ACC112 (cell line): ENCODE measurements around the gene JARID2.
"Not testable (repeated sequence)": the region's sequence is repeated elsewhere in the genome, so short reads cannot be mapped to it uniquely, and the experiment has no call there.

Experiments used
- H2AFZ ChIP-seq: fragments of 200-600 bp; sonication (generic); one replicate; pipeline ENCODE4 v1.6.0; 2017; ENCODE audit warnings: antibody characterized with exemption, low read length; ENCODE audit not compliant: unreplicated experiment
- H3K27ac ChIP-seq: fragments of 200-600 bp; sonication (generic); 2 replicates; pipeline ENCODE4 v1.5.1; 2014; ENCODE audit warnings: low read depth, mild to moderate bottlenecking, antibody characterized with exemption, low read length, moderate library complexity
- H3K27me3 ChIP-seq: fragments of 200-600 bp; sonication (generic); 2 replicates; pipeline ENCODE4 v1.6.1; 2014; ENCODE audit warnings: mild to moderate bottlenecking, antibody characterized with exemption, low read length, moderate library complexity, mixed read lengths; ENCODE audit not compliant: insufficient read depth
- H3K36me3 ChIP-seq: fragments of 200-600 bp; sonication (generic); 2 replicates; pipeline ENCODE4 v1.6.1; 2016; ENCODE audit warnings: mild to moderate bottlenecking, antibody characterized with exemption, low read length, moderate library complexity, mixed read lengths; ENCODE audit not compliant: insufficient read depth
- H3K4me1 ChIP-seq: fragments of 200-600 bp; sonication (generic); one replicate; pipeline ENCODE4 v1.6.1; 2016; ENCODE audit warnings: low read length, mixed read lengths; ENCODE audit not compliant: insufficient read depth, unreplicated experiment, control insufficient read depth
- H3K4me3 ChIP-seq: fragments of 200-600 bp; sonication (generic); 2 replicates; pipeline ENCODE4 v1.5.1; 2014; ENCODE audit warnings: mild to moderate bottlenecking, low read depth, low read length
- H3K79me2 ChIP-seq: fragments of 200-600 bp; sonication (generic); one replicate; pipeline ENCODE4 v1.6.0; 2016; ENCODE audit warnings: low read length; ENCODE audit not compliant: control insufficient read depth, unreplicated experiment, insufficient read depth

The JARID2 gene

DNA sequence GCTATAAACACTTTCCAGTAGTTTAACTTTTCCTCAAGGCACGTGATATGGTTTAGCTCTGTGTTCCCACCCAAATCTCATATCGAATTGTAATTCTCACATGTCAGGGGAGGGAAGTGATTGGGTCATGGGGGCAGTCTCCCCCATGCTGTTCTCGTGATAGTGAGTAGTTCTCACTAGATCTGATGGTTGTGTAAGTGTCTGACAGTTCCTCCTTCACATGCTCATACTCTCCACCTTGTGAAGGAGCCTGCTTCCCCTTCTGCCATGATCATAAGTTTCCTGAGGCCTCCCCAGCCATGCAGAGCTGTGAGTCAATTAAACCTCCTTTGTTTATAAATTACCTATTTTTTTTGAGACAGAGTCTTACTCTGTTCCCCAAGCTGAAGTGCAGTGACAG lies 289.1 kb downstream of the JARID2 start:
- H2AFZ ChIP-seq: no peak overlapping the region
- no peak overlapping the region for H3K27ac ChIP-seq
- no peaks in the 10 kb centered on the region for H3K4me1 ChIP-seq
- no peak overlapping the region for H3K4me3 ChIP-seq
- H3K36me3 ChIP-seq: no peaks in the 10 kb centered on the region
- H3K27me3 ChIP-seq: no peaks in the 10 kb centered on the region
- no peaks in the 10 kb centered on the region for H3K79me2 ChIP-seq

DNA sequence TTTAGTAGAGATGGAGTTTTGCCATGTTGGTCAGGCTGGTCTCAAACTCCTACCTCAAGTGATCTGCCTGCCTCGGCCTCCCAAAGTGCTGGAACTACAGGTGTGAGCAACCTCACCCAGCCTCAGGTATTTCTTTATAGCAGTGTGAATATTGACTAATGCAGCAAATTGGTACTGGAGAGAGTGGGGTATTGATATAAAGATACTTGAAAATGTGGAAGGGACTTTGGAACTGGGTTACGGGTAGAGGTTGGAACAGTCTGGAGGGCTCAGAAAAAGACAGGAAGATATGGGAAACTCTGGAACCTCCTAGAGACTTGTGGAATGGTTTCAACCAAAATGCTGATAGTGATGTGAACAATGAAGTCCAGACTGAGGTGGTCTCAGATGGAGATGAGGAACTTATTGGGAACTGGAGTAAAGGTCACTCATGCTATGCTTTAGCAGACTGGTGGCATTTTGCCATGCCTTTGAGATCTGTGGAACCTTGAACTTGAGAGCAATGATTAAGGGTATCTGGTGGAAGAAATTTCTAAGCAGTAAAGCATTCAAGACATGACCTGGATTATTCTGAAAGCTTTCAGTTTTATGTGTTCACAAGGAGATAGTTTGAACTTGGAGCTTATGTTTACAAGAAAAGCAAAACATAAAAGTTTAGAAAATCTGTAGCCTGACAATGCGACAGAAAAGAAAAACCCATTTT lies 289.8 kb downstream of the JARID2 start:
- no peak overlapping the region for H2AFZ ChIP-seq

DNA sequence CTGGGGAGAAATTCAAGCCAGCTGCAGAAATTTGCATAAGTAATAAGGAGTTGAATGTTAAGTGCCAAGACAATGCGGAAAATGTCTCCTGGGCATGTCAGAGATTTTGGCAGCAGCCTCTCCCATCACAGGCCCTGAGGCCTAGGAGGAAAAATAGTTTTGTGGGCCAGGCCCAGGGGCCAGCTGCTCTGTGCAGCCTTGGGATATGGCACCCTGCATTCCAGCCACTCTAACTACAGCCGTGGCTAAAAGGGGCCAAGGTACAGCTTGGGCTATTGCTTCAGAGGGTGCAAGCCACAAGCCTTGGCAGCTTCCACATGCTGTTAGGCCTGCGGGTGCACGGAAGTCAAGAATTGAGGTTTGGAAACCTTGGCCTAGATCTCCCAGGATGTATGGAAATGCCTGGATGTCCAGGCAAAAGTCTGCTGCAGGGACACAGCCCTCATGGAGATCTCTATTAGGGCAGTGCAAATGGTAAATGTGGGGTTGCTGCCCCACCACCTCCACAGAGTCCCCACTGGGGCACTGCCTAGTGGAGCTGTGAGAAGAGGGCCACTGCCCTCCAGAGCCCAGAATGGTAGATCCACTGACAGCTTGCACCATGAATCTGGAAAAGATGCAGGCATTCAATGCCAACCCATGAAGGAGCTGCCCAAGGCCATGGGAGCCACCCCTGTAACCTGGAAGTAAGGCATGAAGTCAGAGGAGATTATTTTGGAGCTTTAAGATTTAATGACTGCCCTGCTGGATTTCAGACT lies 290.5 kb downstream of the JARID2 start:
- H2AFZ ChIP-seq: no peak overlapping the region
- no peaks in the 10 kb centered on the region for H3K36me3 ChIP-seq
- no peak overlapping the region for H3K27ac ChIP-seq
- H3K4me1 ChIP-seq: no peaks in the 10 kb centered on the region
- H3K4me3 ChIP-seq: no peak overlapping the region
- H3K27me3 ChIP-seq: no peaks in the 10 kb centered on the region
- no peaks in the 10 kb centered on the region for H3K79me2 ChIP-seq

More for the DNA sequence above, 289.8 kb downstream of the JARID2 start:
- Histone ChIP-seq H3K36me3 (no peaks in the 10 kb centered on the region), H3K4me3 (no peak overlapping the region), H3K27ac (no peak overlapping the region), H3K79me2 (no peaks in the 10 kb centered on the region), H3K27me3 (no peaks in the 10 kb centered on the region), H3K4me1 (no peaks in the 10 kb centered on the region)

DNA sequence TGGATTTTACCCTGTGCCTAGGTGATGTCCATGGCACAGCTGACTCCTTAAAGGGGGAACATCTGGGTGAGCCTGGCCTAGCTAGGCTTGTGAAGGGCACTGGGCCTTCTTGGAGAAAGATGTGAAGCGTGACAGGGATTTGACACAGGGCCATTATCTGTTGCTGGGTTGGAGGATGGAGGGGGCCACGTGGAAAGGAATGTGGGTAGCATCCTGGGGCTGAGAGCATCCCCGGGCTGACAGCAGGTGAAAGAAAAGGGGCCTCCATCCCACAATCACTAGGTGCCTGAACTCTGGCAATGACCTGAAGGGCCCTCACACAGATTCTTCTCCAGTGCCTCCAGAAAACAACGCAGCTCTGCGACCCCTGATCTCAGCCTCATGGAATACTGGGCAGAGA lies 292.2 kb downstream of the JARID2 start:
- Histone ChIP-seq H3K36me3 (no peaks in the 10 kb centered on the region), H3K27me3 (no peaks in the 10 kb centered on the region), H3K79me2 (no peaks in the 10 kb centered on the region), H3K4me3 (no peak overlapping the region), H3K4me1 (no peaks in the 10 kb centered on the region), H2AFZ (no peak overlapping the region), H3K27ac (no peak overlapping the region)

DNA sequence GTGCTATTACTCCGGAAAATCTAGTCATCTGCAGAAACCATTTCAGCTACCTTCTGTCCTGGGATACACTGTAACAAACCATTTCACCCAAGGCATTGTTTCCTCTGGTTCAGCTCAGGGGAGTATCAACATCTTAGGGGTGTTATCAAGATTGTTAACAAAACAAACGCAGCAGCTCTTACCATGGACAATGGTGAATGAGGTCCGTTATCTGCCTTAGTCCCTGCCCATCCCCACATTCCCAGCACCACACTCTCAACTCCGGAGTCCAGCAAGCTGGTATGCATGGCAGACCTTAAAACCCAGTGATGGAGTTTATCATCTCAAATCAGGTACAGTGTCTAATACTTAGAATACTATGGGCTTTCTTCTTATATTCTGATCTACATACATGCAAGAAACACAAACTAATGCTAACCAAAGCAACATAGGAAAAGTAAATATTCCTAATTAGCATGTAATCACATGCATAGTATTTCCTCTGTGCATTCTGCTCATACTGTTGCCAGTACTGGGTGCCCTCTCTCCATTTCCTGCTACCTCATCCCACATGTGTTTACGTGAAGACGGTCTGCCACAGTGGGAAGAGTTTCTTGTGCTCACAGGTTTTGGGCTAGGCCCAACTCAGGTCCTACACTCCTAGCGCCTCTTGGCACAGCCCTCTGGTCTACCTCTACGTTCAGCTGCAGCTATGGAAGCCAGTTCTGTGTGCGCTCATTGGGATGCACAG lies 293.1 kb downstream of the JARID2 start:
- Histone ChIP-seq H3K27ac (no peak overlapping the region), H3K36me3 (no peaks in the 10 kb centered on the region), H2AFZ (no peak overlapping the region), H3K4me3 (no peak overlapping the region), H3K79me2 (no peaks in the 10 kb centered on the region), H3K4me1 (no peaks in the 10 kb centered on the region), H3K27me3 (no peaks in the 10 kb centered on the region)

DNA sequence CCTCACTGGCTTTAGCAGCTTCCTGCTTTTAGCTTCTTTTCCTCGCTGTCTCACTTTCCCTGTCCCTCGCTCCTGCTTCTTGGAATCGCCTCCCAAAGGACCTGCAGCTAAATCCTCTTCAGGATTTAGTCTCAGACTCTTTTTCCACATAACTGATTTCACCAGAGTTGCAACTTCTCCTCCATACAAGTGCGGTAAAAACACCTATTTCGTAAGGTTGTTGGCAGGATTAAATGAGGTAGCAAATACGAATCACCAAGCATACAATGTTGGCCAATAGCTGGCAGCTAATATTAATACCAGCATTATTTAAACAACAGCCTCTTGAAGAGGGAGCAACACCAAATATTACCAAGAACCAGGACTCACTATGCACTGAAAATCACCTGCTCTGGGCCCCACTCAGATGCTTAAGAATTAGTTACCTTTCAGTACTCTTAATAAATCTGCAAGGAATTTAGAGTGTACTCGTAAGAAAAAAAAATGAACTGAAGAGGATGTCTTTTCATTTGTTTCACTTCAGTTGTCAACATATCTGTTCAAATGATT lies 293.9 kb downstream of the JARID2 start:
- Histone ChIP-seq H2AFZ (no peak overlapping the region), H3K4me3 (no peak overlapping the region), H3K27ac (no peak overlapping the region), H3K27me3 (no peaks in the 10 kb centered on the region), H3K79me2 (no peaks in the 10 kb centered on the region), H3K4me1 (no peaks in the 10 kb centered on the region), H3K36me3 (no peaks in the 10 kb centered on the region)

DNA sequence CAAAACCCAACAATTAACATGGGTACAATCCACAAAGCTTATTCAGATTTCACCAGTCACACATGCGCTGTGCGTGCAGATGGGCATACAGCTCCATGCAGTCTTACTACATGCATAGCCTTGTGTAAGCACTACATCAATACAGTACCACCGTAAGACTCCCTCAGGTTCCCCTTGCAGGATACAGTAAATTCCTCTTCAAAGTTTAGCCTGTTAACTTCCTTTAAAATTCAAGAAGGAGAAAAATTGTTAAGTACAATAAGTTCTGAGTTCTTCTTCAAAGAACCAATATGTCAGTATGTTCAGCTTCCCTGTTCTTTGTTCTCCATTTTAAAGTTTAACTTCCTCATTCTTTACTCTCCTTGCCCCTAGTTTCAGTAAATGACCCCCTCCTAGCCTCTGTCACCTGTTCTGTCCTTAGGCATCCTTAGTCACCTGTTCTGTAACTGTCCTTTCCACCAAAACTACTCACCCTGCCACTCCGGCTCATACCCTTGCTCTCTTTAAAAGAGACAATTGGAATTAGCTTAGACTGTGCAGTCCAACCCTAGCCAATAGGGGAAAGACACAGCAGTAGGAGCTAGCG lies 297.6 kb downstream of the JARID2 start:
- H3K4me3 ChIP-seq, H3K27me3 ChIP-seq, H3K36me3 ChIP-seq, H3K27ac ChIP-seq, H3K79me2 ChIP-seq, H2AFZ ChIP-seq, H3K4me1 ChIP-seq: not testable (repeated sequence)

DNA sequence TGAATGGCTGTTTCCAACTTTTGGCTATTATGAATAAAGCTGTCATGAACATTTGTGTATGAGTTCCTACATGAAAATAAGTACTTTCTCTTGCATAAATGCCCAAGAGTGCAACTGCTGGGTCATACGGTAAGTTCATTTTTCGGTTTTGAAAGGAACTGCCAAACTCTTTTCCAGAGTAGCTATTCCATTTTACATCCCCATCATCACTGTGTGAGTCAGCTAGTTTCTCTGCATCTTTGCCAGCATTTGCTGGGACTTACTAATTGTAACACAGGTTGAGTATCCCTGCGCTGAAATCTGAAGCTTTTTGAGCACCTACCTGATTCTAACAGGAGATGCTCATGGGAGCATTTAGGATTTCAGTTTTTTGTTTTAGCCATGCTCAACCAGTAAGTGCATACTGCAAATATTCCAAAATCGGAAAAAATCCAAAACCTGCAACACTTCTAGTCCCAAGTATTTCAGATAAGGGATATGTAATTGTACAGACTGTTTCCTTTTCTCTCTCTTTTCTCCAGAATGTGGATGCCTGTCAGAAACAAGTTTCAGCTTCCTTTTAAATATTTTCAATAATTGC lies 298.5 kb downstream of the JARID2 start:
- H3K27ac ChIP-seq: no peak overlapping the region

DNA sequence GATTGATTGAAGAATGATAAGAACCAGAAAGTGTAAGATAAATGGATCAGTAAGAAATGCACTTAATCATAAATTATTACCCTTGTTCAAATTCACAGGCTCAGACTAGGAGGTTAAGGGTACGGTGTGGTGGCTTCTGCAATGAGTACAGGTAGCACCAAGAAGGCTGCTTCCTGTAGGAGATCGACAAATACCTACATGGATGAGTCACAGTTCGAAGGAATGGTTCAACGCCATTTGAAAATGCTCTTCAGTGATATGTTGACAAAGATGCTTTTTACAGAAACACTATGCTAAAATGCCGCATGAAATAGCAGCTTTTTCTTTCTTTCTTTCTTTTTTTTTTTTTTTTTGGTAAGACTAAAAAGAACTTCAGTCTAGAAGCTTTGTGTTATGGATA lies 300.7 kb downstream of the JARID2 start:
- Histone ChIP-seq H3K36me3 (no peaks in the 10 kb centered on the region), H3K27me3 (no peaks in the 10 kb centered on the region), H3K79me2 (no peaks in the 10 kb centered on the region), H3K27ac (no peak overlapping the region), H2AFZ (no peak overlapping the region), H3K4me3 (no peak overlapping the region), H3K4me1 (no peaks in the 10 kb centered on the region)

More for the DNA sequence above, 298.5 kb downstream of the JARID2 start:
- Histone ChIP-seq H2AFZ (no peak overlapping the region), H3K36me3 (no peaks in the 10 kb centered on the region), H3K79me2 (no peaks in the 10 kb centered on the region), H3K4me3 (no peak overlapping the region), H3K4me1 (no peaks in the 10 kb centered on the region), H3K27me3 (no peaks in the 10 kb centered on the region)

DNA sequence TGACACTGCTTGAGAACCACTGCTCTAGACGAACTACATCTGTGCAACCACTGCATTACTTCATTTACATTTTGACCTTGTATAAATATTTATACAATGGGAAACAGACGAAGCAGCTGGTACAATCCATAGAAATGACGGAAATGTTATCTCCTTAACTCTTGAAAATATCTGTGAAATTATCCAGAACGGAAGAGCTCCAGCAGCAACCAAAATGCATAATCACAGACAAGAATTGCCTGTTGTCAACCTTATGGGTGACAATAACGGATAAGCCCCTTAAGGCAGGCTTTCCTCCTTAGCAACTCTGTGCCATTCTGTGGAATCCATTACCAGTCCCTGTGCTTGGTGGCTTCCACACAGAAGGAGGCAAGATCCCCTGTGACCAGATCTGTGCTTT lies 301.5 kb downstream of the JARID2 start:
- no peak overlapping the region for H3K4me3 ChIP-seq
- no peaks in the 10 kb centered on the region for H3K79me2 ChIP-seq
- H3K4me1 ChIP-seq: no peaks in the 10 kb centered on the region
- H2AFZ ChIP-seq: no peak overlapping the region
- H3K27ac ChIP-seq: no peak overlapping the region
- H3K27me3 ChIP-seq: no peaks in the 10 kb centered on the region
- H3K36me3 ChIP-seq: no peaks in the 10 kb centered on the region
